HEK293T (cell line): ENCODE data around the gene CORO6.

Experiments used
- CTCF ChIA-PET: fragments of 350-600 bp; formaldehyde crosslinking; extraction: SDS; loops from one replicate; lab custom pipeline; 2021; ENCODE audit warnings: antibody characterized with exemption, inconsistent platforms; lab: Yijun Ruan, JAX
- POLR2A ChIA-PET: fragments of 350-600 bp; formaldehyde crosslinking; extraction: SDS; loops from one replicate; lab custom pipeline; 2020; ENCODE audit warnings: antibody characterized with exemption, inconsistent platforms; lab: Yijun Ruan, JAX
- DNase-seq: peaks from one replicate; pipeline ENCODE4 v3.0.0; 2012; ENCODE audit warnings: mixed read lengths; ENCODE audit errors: extremely low spot score
- ARNT ChIP-seq: fragments of 450-650 bp; IDR thresholded peaks from 2 replicates; pipeline ENCODE4 v1.6.1; 2017; ENCODE audit warnings: mild to moderate bottlenecking
- BHLHE40 ChIP-seq: fragments of 450-650 bp; IDR thresholded peaks from 2 replicates; pipeline ENCODE4 v1.6.1; 2016; ENCODE audit warnings: mild to moderate bottlenecking, moderate library complexity, borderline replicate concordance
- CTBP1 ChIP-seq: fragments of 450-650 bp; IDR thresholded peaks from 2 replicates; pipeline ENCODE4 v1.6.1; 2016; ENCODE audit warnings: borderline replicate concordance
- ELF4 ChIP-seq: fragments of 450-650 bp; IDR thresholded peaks from 2 replicates; pipeline ENCODE4 v1.6.1; 2017; ENCODE audit warnings: antibody characterized with exemption
- FOXA1 ChIP-seq: fragments of 450-650 bp; IDR thresholded peaks from 2 replicates; pipeline ENCODE4 v1.6.1; 2016; ENCODE audit warnings: mild to moderate bottlenecking
- FOXK2 ChIP-seq: fragments of 450-650 bp; IDR thresholded peaks from 2 replicates; pipeline ENCODE4 v1.6.1; 2016; ENCODE audit warnings: mild to moderate bottlenecking
- FOXM1 ChIP-seq: fragments of 450-650 bp; IDR thresholded peaks from 2 replicates; pipeline ENCODE4 v1.6.1; 2017; ENCODE audit warnings: mild to moderate bottlenecking, borderline replicate concordance
- HDGF ChIP-seq: fragments of 450-650 bp; IDR thresholded peaks from 2 replicates; pipeline ENCODE4 v1.6.1; 2017; ENCODE audit warnings: antibody characterized with exemption, borderline replicate concordance
- L3MBTL2 ChIP-seq: fragments of 450-650 bp; conservative IDR thresholded peaks from 2 replicates; pipeline ENCODE4 v1.6.1; 2016; ENCODE audit warnings: mild to moderate bottlenecking
- LEF1 ChIP-seq: fragments of 450-650 bp; IDR thresholded peaks from 2 replicates; pipeline ENCODE4 v1.6.1; 2017; ENCODE audit warnings: mild to moderate bottlenecking, borderline replicate concordance
- NFRKB ChIP-seq: fragments of 450-650 bp; IDR thresholded peaks from 2 replicates; pipeline ENCODE4 v1.6.1; 2016; ENCODE audit warnings: mild to moderate bottlenecking, moderate library complexity
- PKNOX1 ChIP-seq: fragments of 450-650 bp; IDR thresholded peaks from 2 replicates; pipeline ENCODE4 v1.6.1; 2016
- SP1 ChIP-seq: fragments of 450-650 bp; IDR thresholded peaks from 2 replicates; pipeline ENCODE4 v1.6.1; 2017
- SUZ12 ChIP-seq: fragments of 450-650 bp; IDR thresholded peaks from 2 replicates; pipeline ENCODE4 v1.6.1; 2016; ENCODE audit warnings: mild to moderate bottlenecking
- TARDBP ChIP-seq: fragments of 450-650 bp; IDR thresholded peaks from 2 replicates; pipeline ENCODE4 v1.6.1; 2016
- ZNF384 ChIP-seq: fragments of 450-650 bp; IDR thresholded peaks from 2 replicates; pipeline ENCODE4 v1.6.1; 2016

The CORO6 gene

GRCh38 chr17:29588017-29588561 lies 34.6 kb downstream of the CORO6 start:
- CTCF ChIA-PET = interaction anchor here (0.7 to 1.2 kb wide), 5 partner anchors 9 to 218 kb away, joined by 3 to 4 read pairs (median 3); partner anchors contain the start of gene ABHD15
- no peak for DNase-seq
- POLR2A ChIA-PET = interaction anchor here (1.4 to 2.3 kb wide), 3 partner anchors 18 to 35 kb away, joined by 7 to 8 read pairs (median 7); partner anchors contain the start of genes ABHD15, CORO6 and TP53I13
- TF ChIP-seq BHLHE40 (no peak), ARNT (no peak), NFRKB (no peak), FOXM1 (no peak)

- ChIA-PET POLR2A (interaction anchor here (1.4 to 2.3 kb wide), 3 partner anchors 18 to 35 kb away, joined by 7 to 8 read pairs (median 7); partner anchors contain the start of genes ABHD15, CORO6 and TP53I13), CTCF (interaction anchor here (0.7 to 1.0 kb wide), 4 partner anchors 23 to 434 kb away, joined by 3 read pairs; no protein-coding TSS in a partner anchor)
- no peak for DNase-seq
- TF ChIP-seq BHLHE40 (no peak), SP1 (no peak), SUZ12 (no peak), FOXM1 (no peak), TARDBP (no peak), ELF4 (no peak), ZNF384 (no peak)
These were observed 35.1 kb downstream of the CORO6 start for GRCh38 chr17:29587591-29587990.

DNA sequence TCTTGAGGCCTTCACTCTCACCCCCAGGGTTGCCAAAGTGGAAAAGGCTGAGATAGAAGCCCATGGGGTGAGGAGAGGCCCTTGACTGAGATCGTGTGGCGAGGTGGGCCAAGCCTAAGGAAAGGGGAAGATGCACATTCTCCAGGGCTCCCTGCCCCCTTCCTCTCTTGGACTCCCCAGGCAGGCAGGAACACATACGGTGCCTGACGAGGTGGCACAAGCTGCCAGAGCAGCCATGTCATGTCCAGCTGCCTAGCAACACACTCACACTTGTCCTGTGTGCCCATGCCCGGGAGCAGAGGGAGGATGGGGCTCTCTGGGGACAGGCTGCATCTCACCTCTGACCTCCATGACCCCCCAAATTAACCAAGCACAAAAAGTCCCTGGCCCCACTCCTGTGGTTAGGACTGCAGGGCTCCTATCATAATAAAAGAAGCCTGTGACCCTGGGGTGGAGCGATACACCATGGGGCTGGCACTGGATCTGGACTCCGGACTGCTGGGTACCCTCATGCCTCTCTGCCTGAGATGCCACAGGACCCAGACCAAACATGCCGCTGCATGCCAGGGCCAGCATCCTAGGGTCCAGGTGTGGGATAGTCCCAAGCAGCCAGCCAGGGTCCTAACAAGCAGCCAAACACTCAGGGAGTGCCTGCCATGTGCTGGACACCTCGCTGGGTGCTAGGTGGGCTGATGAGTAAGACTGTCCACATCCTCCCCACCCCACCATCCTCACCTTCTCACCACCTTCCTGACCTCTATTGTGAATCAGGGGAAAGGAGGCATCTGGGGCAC lies 35.8 kb downstream of the CORO6 start:
- ChIA-PET POLR2A (interaction anchor here (0.6 to 2.3 kb wide), 5 partner anchors 17 to 293 kb away, joined by 3 to 8 read pairs (median 7); partner anchors contain the start of genes ABHD15, CORO6, NUFIP2 and TP53I13), CTCF (interaction anchor here (0.7 to 1.0 kb wide), 2 partner anchors 22 to 434 kb away, joined by 3 read pairs; no protein-coding TSS in a partner anchor)
- TF ChIP-seq BHLHE40 (no peak), FOXK2 (no peak), ELF4 (no peak), L3MBTL2 (no peak), ZNF384 (no peak), SUZ12 (no peak), FOXM1 (no peak), ARNT (no peak), HDGF (no peak), TARDBP (no peak), NFRKB (no peak), PKNOX1 (no peak), SP1 (no peak), CTBP1 (no peak)
- no peak for DNase-seq

GRCh38 chr17:29585080-29585751 lies 37.5 kb downstream of the CORO6 start:
- POLR2A ChIA-PET = interaction anchor here (1.4 kb wide), 1 partner anchor 291 kb away, joined by 4 read pairs; the partner anchor contains the start of gene NUFIP2
- TF ChIP-seq NFRKB (no peak), LEF1 (no peak), FOXA1 (no peak), CTBP1 (no peak), TARDBP (no peak), L3MBTL2 (no peak), ARNT (no peak), PKNOX1 (no peak), ELF4 (no peak), SUZ12 (no peak), FOXK2 (no peak), HDGF (no peak), SP1 (no peak), ZNF384 (no peak), FOXM1 (no peak), BHLHE40 (no peak)
- CTCF ChIA-PET = no interaction called here

GRCh38 chr17:29584452-29585079 lies 38.1 kb downstream of the CORO6 start:
- POLR2A ChIA-PET = interaction anchor here (1.0 kb wide), 1 partner anchor 8 kb away, joined by 7 read pairs; the partner anchor contains the start of gene ANKRD13B

More at GRCh38 chr17:29585080-29585751, 37.5 kb downstream of the CORO6 start:
- DNase-seq = no peak

More at GRCh38 chr17:29584452-29585079, 38.1 kb downstream of the CORO6 start:
- CTCF ChIA-PET = no interaction called here
- no peak for DNase-seq
- TF ChIP-seq BHLHE40 = no peak
- TF ChIP-seq FOXK2 = no peak
- no peak for TF ChIP-seq SP1
- no peak for TF ChIP-seq L3MBTL2
- no peak for TF ChIP-seq HDGF
- TF ChIP-seq PKNOX1 = no peak
- TF ChIP-seq FOXA1 = no peak
- TF ChIP-seq ZNF384 = no peak
- no peak for TF ChIP-seq NFRKB
- TF ChIP-seq CTBP1 = no peak
- no peak for TF ChIP-seq ELF4
